ENCODE data around the gene RGS10.
"Not testable (repeated sequence)": the region's sequence is repeated elsewhere in the genome, so short reads cannot be mapped to it uniquely, and the experiment has no call there.

RGS10 gene

GRCh38 chr10:119542357-119542987 is at the start of gene RGS10:
Gene RGS10, minus strand, starts transcription at chr10:119542719. Its CDS starts 81 bp downstream, at chr10:119542638.
- peak; percentile 78 to 80 for DNase-seq

GRCh38 chr10:119588071-119588470 is 45.6 kb upstream of the RGS10 start:
- no peak for DNase-seq

- DNase-seq: no peak
Measured at GRCh38 chr10:119578355-119578754, 35.8 kb upstream of the RGS10 start.

- DNase-seq: no peak
Measured at GRCh38 chr10:119575991-119576390, 33.5 kb upstream of the RGS10 start.

GRCh38 chr10:119575506-119575905 is 33.0 kb upstream of the RGS10 start:
- no peak for DNase-seq

GRCh38 chr10:119567978-119568377 is 25.5 kb upstream of the RGS10 start:
- no peak for DNase-seq

- DNase-seq: no peak
Measured at GRCh38 chr10:119562097-119562496, 19.6 kb upstream of the RGS10 start.

- not testable (repeated sequence) for DNase-seq
Measured at GRCh38 chr10:119559511-119559910, 17.0 kb upstream of the RGS10 start.

GRCh38 chr10:119556081-119556480 is 13.6 kb upstream of the RGS10 start:
- not testable (repeated sequence) for DNase-seq

- DNase-seq: no peak
Measured at GRCh38 chr10:119555178-119555784, 12.8 kb upstream of the RGS10 start.

- DNase-seq: no peak
Measured at GRCh38 chr10:119550827-119551226, 8.3 kb upstream of the RGS10 start.

GRCh38 chr10:119549247-119549999 is 6.9 kb upstream of the RGS10 start:
- no peak for DNase-seq

- no peak for DNase-seq
Measured at GRCh38 chr10:119546009-119546408, 3.5 kb upstream of the RGS10 start.

GRCh38 chr10:119545310-119545709 is 2.8 kb upstream of the RGS10 start:
- DNase-seq: no peak

- no peak for DNase-seq
Measured at GRCh38 chr10:119543814-119544642, 1.5 kb upstream of the RGS10 start.

- peak; percentile 42 to 58 for DNase-seq
Measured at GRCh38 chr10:119542988-119543813, 682 bp upstream of the RGS10 start.

- DNase-seq: peak; percentile 54 to 57
Measured at GRCh38 chr10:119541459-119542356, 811 bp downstream of the RGS10 start.

GRCh38 chr10:119541046-119541445 is 1.5 kb downstream of the RGS10 start:
- no peak for DNase-seq

- no peak for DNase-seq
Measured at GRCh38 chr10:119540038-119540437, 2.5 kb downstream of the RGS10 start.

- no peak for DNase-seq
Measured at GRCh38 chr10:119539359-119539825, 3.1 kb downstream of the RGS10 start.
